Loucy (cell line): Measurements from ENCODE around the gene PLEKHA7.
A peak's percentile ranks its signal among the peaks of the same experiment; 100 is the strongest.

ENCODE experiments used
- H2AFZ ChIP-seq: fragments of 200-600 bp; sonication (generic); 2 replicates; pipeline ENCODE4 v1.6.0; 2016; ENCODE audit warnings: antibody characterized with exemption, mild to moderate bottlenecking, low read length, moderate library complexity
- H3F3A ChIP-seq: fragments of 200-600 bp; 2 replicates; pipeline ENCODE4 v1.6.0; 2016; ENCODE audit warnings: antibody characterized with exemption, low read depth, mild to moderate bottlenecking
- H3K27me3 ChIP-seq: fragments of 200-600 bp; sonication (generic); 2 replicates; pipeline ENCODE4 v1.6.1; 2014; ENCODE audit warnings: low read length, mild to moderate bottlenecking; ENCODE audit not compliant: insufficient read depth, poor library complexity, severe bottlenecking
- H3K36me3 ChIP-seq: fragments of 200-600 bp; sonication (generic); 2 replicates; pipeline ENCODE4 v1.6.1; 2016; ENCODE audit warnings: low read length; ENCODE audit not compliant: insufficient read depth
- H3K4me1 ChIP-seq: fragments of 200-600 bp; sonication (generic); 2 replicates; pipeline ENCODE4 v1.5.1; 2014; ENCODE audit warnings: low read length, mild to moderate bottlenecking; ENCODE audit not compliant: insufficient read depth, poor library complexity, severe bottlenecking
- H3K4me2 ChIP-seq: fragments of 200-600 bp; sonication (generic); 2 replicates; pipeline ENCODE4 v1.6.0; 2014; ENCODE audit warnings: antibody characterized with exemption, low read length, low read depth, mild to moderate bottlenecking; ENCODE audit not compliant: poor library complexity, severe bottlenecking
- H3K4me3 ChIP-seq: fragments of 200-600 bp; sonication (generic); 2 replicates; pipeline ENCODE4 v1.5.1; 2014; ENCODE audit warnings: low read length, mild to moderate bottlenecking, mixed read lengths; ENCODE audit not compliant: poor library complexity, severe bottlenecking
- H3K79me2 ChIP-seq: fragments of 200-600 bp; sonication (generic); 2 replicates; pipeline ENCODE4 v1.6.1; 2014; ENCODE audit warnings: low read length; ENCODE audit not compliant: insufficient read depth
- H3K9ac ChIP-seq: fragments of 200-600 bp; sonication (generic); 2 replicates; pipeline ENCODE4 v1.6.0; 2014; ENCODE audit warnings: mild to moderate bottlenecking, low read depth, low read length, moderate library complexity; ENCODE audit not compliant: poor library complexity, severe bottlenecking
- H3K9me2 ChIP-seq: fragments of 200-600 bp; sonication (generic); replicated peaks from 2 replicates; pipeline ENCODE4 v1.6.1; 2016; ENCODE audit warnings: low read depth, low read length, mixed read lengths
- H3K9me3 ChIP-seq: fragments of 200-600 bp; sonication (generic); 2 replicates; pipeline ENCODE4 v1.6.1; 2014; ENCODE audit warnings: mild to moderate bottlenecking, antibody characterized with exemption, low read length, low read depth; ENCODE audit not compliant: insufficient read depth
- H4K20me1 ChIP-seq: fragments of 200-600 bp; sonication (generic); 2 replicates; pipeline ENCODE4 v1.6.0; 2014; ENCODE audit warnings: antibody characterized with exemption, low read length, mild to moderate bottlenecking; ENCODE audit not compliant: insufficient read depth, poor library complexity, severe bottlenecking
- CTCF ChIP-seq: fragments of 200-600 bp; sonication (generic); conservative IDR thresholded peaks from 2 replicates; pipeline ENCODE4 v1.5.1; 2014; ENCODE audit warnings: mild to moderate bottlenecking, antibody characterized with exemption, low read length
- EZH2phosphoT487 ChIP-seq: fragments of 200-600 bp; IDR thresholded peaks from 2 replicates; pipeline ENCODE4 v1.6.1; 2018; ENCODE audit warnings: antibody characterized with exemption, mild to moderate bottlenecking, moderate library complexity, borderline replicate concordance

Gene PLEKHA7

GRCh38 chr11:16945671-16946469, 68.3 kb downstream of the PLEKHA7 start:
- H4K20me1 ChIP-seq: no peaks in the 10 kb centered on the region
- H3K4me1 ChIP-seq: peaks cover 6% of the 10 kb centered on the region
- H3K9ac ChIP-seq: no peak overlapping the region
- H3K4me2 ChIP-seq: no peak overlapping the region
- H3K9me2 ChIP-seq: no peaks in the 10 kb centered on the region
- no peaks in the 10 kb centered on the region for H3K9me3 ChIP-seq
- H3K79me2 ChIP-seq: no peaks in the 10 kb centered on the region
- no peaks in the 10 kb centered on the region for H3K36me3 ChIP-seq
- no peaks in the 10 kb centered on the region for H3F3A ChIP-seq
- no peak overlapping the region for H2AFZ ChIP-seq
- no peak overlapping the region for H3K4me3 ChIP-seq
- no peaks in the 10 kb centered on the region for H3K27me3 ChIP-seq
- TF ChIP-seq CTCF (peak; percentile 80), EZH2phosphoT487 (no peak)

- TF ChIP-seq CTCF (no peak), EZH2phosphoT487 (no peak)
- no peaks in the 10 kb centered on the region for H3K27me3 ChIP-seq
- H3K9ac ChIP-seq: no peak overlapping the region
- H2AFZ ChIP-seq: no peak overlapping the region
- H4K20me1 ChIP-seq: no peaks in the 10 kb centered on the region
- H3K36me3 ChIP-seq: no peaks in the 10 kb centered on the region
- H3K4me2 ChIP-seq: no peak overlapping the region
- H3K9me3 ChIP-seq: no peaks in the 10 kb centered on the region
- no peaks in the 10 kb centered on the region for H3K79me2 ChIP-seq
- H3K9me2 ChIP-seq: no peaks in the 10 kb centered on the region
- H3K4me1 ChIP-seq: peaks cover 6% of the 10 kb centered on the region
- H3F3A ChIP-seq: no peaks in the 10 kb centered on the region
- H3K4me3 ChIP-seq: no peak overlapping the region
Observed at GRCh38 chr11:16942911-16943310, 71.3 kb downstream of the PLEKHA7 start.

GRCh38 chr11:16942342-16942741, 71.9 kb downstream of the PLEKHA7 start:
- Histone ChIP-seq H3K36me3 (no peaks in the 10 kb centered on the region), H3K27me3 (no peaks in the 10 kb centered on the region), H3K9me2 (no peaks in the 10 kb centered on the region), H3K79me2 (no peaks in the 10 kb centered on the region), H3F3A (no peaks in the 10 kb centered on the region), H3K4me1 (peaks cover 6% of the 10 kb centered on the region), H4K20me1 (no peaks in the 10 kb centered on the region), H3K9ac (no peak overlapping the region), H3K4me2 (no peak overlapping the region), H3K4me3 (no peak overlapping the region), H3K9me3 (no peaks in the 10 kb centered on the region), H2AFZ (no peak overlapping the region)
- TF ChIP-seq CTCF (no peak), EZH2phosphoT487 (no peak)
